ENCODE measurements around the gene ARSB. TPM values are rescaled to one million over a fixed set of nuclear protein-coding genes. Genes with fewer than 3 reads are reported as not detected.
A peak's percentile ranks its signal among the peaks of the same experiment; 100 is the strongest.

ARSB gene
- total RNA-seq, 2 experiments from 2014 or later: 9.2 TPM

GRCh38 chr5:78756858-78757257, 228.3 kb downstream of the ARSB start:
- TF ChIP-seq EZH2phosphoT487 (IDR thresholded peaks at IDR 0.05; ENCODE audit: borderline replicate concordance, low read depth, low read length) (no peak), CTCF (conservative IDR thresholded peaks at IDR 0.05; ENCODE audit: low read length) (no peak)
- ChIA-PET POLR2A (interaction anchor here (0.5 to 2.1 kb wide), 8 partner anchors 9 to 466 kb away, joined by 3 to 10 read pairs (median 6); no protein-coding TSS in a partner anchor), CTCF (ENCODE audit: unreplicated experiment) (interaction anchor here (0.6 to 1.0 kb wide), 2 partner anchors 20 to 155 kb away, joined by 3 read pairs; no protein-coding TSS in a partner anchor)
- Histone ChIP-seq H3K27ac (ENCODE audit: low read depth, low read length, poor library complexity, severe bottlenecking) (no peak overlapping the region), H4K20me1 (ENCODE audit: insufficient read depth, low read length) (no peaks in the 10 kb centered on the region), H3K4me2 (ENCODE audit: low read length) (no peak overlapping the region), H3K36me3 (ENCODE audit: insufficient read depth, low read length) (no peaks in the 10 kb centered on the region), H2AFZ (ENCODE audit: low read length) (peak overlapping the region; percentile 95; the same call in 1 of the 2 replicates), H3K4me3 (ENCODE audit: low read depth, low read length, poor library complexity, severe bottlenecking) (no peak overlapping the region), H3K9me2 (ENCODE audit: insufficient read depth, low read length) (no peaks in the 10 kb centered on the region), H3K4me1 (ENCODE audit: insufficient read depth, low read length, poor library complexity, severe bottlenecking) (peaks cover 85% of the 10 kb centered on the region), H3K9me3 (ENCODE audit: low read length) (no peaks in the 10 kb centered on the region), H3K79me2 (ENCODE audit: insufficient read depth, low read depth, low read length) (no peaks in the 10 kb centered on the region)
- intact Hi-C loops (cut with micrococcal nuclease; ENCODE audit: unreplicated experiment): no loop called here
- no peak for DNase-seq (ENCODE audit: low spot score)
- no TSS peak for BruUV-seq (replicated peaks)

GRCh38 chr5:78755822-78756429, 229.2 kb downstream of the ARSB start:
- POLR2A ChIA-PET: interaction anchor here (0.5 to 2.1 kb wide), 15 partner anchors 8 to 1472 kb away, joined by 3 to 10 read pairs (median 4); no protein-coding TSS in a partner anchor
- peaks cover 75% of the 10 kb centered on the region for H3K4me1 ChIP-seq (ENCODE audit: insufficient read depth, low read length, poor library complexity, severe bottlenecking)
- TF ChIP-seq EZH2phosphoT487 (IDR thresholded peaks at IDR 0.05; ENCODE audit: borderline replicate concordance, low read depth, low read length) (no peak), CTCF (conservative IDR thresholded peaks at IDR 0.05; ENCODE audit: low read length) (no peak)

GRCh38 chr5:78754655-78755054, 230.5 kb downstream of the ARSB start:
- intact Hi-C loops (cut with micrococcal nuclease; ENCODE audit: unreplicated experiment): no loop called here
- CTCF ChIA-PET (ENCODE audit: unreplicated experiment): no interaction called here
- no peaks in the 10 kb centered on the region for H3K36me3 ChIP-seq (ENCODE audit: insufficient read depth, low read length)
- no peak overlapping the region for H3K4me3 ChIP-seq (ENCODE audit: low read depth, low read length, poor library complexity, severe bottlenecking)
- H4K20me1 ChIP-seq (ENCODE audit: insufficient read depth, low read length): no peaks in the 10 kb centered on the region
- no peaks in the 10 kb centered on the region for H3K9me3 ChIP-seq (ENCODE audit: low read length)
- DNase-seq (ENCODE audit: low spot score): no peak
- H3K9me2 ChIP-seq (ENCODE audit: insufficient read depth, low read length): no peaks in the 10 kb centered on the region
- POLR2A ChIA-PET: interaction anchor here (0.6 to 2.1 kb wide), 6 partner anchors 10 to 861 kb away, joined by 3 to 6 read pairs (median 6); no protein-coding TSS in a partner anchor
- H3K4me2 ChIP-seq (ENCODE audit: low read length): 0 out of 2 replicates have a peak overlapping the region, but pooled peaks have one; percentile 1
- H3K4me1 ChIP-seq (ENCODE audit: insufficient read depth, low read length, poor library complexity, severe bottlenecking): peaks cover 63% of the 10 kb centered on the region
- TF ChIP-seq CTCF (conservative IDR thresholded peaks at IDR 0.05; ENCODE audit: low read length) (no peak), EZH2phosphoT487 (IDR thresholded peaks at IDR 0.05; ENCODE audit: borderline replicate concordance, low read depth, low read length) (no peak)
- H3K27ac ChIP-seq (ENCODE audit: low read depth, low read length, poor library complexity, severe bottlenecking): no peak overlapping the region
- no peak overlapping the region for H2AFZ ChIP-seq (ENCODE audit: low read length)
- no peaks in the 10 kb centered on the region for H3K79me2 ChIP-seq (ENCODE audit: insufficient read depth, low read depth, low read length)
- BruUV-seq (replicated peaks): no TSS peak

More at GRCh38 chr5:78755822-78756429, 229.2 kb downstream of the ARSB start:
- H3K36me3 ChIP-seq (ENCODE audit: insufficient read depth, low read length): no peaks in the 10 kb centered on the region
- CTCF ChIA-PET (ENCODE audit: unreplicated experiment): interaction anchor here (1.0 kb wide), 1 partner anchor 19 kb away, joined by 3 read pairs; no protein-coding TSS in a partner anchor
- H3K79me2 ChIP-seq (ENCODE audit: insufficient read depth, low read depth, low read length): no peaks in the 10 kb centered on the region
- no peaks in the 10 kb centered on the region for H3K9me3 ChIP-seq (ENCODE audit: low read length)
- no peak for DNase-seq (ENCODE audit: low spot score)
- H2AFZ ChIP-seq (ENCODE audit: low read length): peak overlapping the region; percentile 95; the same call in 1 of the 2 replicates
- BruUV-seq (replicated peaks): no TSS peak
- H3K4me2 ChIP-seq (ENCODE audit: low read length): 0 out of 2 replicates have a peak overlapping the region, but pooled peaks have one; percentile 13
- H3K4me3 ChIP-seq (ENCODE audit: low read depth, low read length, poor library complexity, severe bottlenecking): no peak overlapping the region
- no peaks in the 10 kb centered on the region for H4K20me1 ChIP-seq (ENCODE audit: insufficient read depth, low read length)
- no peak overlapping the region for H3K27ac ChIP-seq (ENCODE audit: low read depth, low read length, poor library complexity, severe bottlenecking)
- intact Hi-C loops (cut with micrococcal nuclease; ENCODE audit: unreplicated experiment): no loop called here
- H3K9me2 ChIP-seq (ENCODE audit: insufficient read depth, low read length): no peaks in the 10 kb centered on the region

All from OCI-LY7 (cell line).